ENCODE measurements around the gene CHRM1.

CHRM1 gene

GRCh38 chr11:62880231-62880802 is 40.8 kb downstream of the CHRM1 start:
- peaks cover 38 to 82% of the 10 kb centered on the region in 2 donors for H3K36me3 ChIP-seq (replicated peaks in 1 of 2; ENCODE audit: control insufficient read depth in 2 of 2, insufficient read depth in 2 of 2, low read length in 2 of 2)
- no peak overlapping the region for H2AK5ac ChIP-seq (ENCODE audit: low read depth, low read length)

GRCh38 chr11:62879235-62879978 is 41.8 kb downstream of the CHRM1 start:
- WGBS, 2 donors (ENCODE audit: extremely low coverage in 2 of 2, insufficient read length in 2 of 2, insufficient replicate concordance in 1 of 2): no CpG with 5 or more reads among the region's 7 CpGs

More at GRCh38 chr11:62880231-62880802, 40.8 kb downstream of the CHRM1 start:
- WGBS, 2 donors (ENCODE audit: extremely low coverage in 2 of 2, insufficient read length in 2 of 2, insufficient replicate concordance in 1 of 2): no CpG with 5 or more reads among the region's 16 CpGs
- H3K4ac ChIP-seq (ENCODE audit: low read length): no peak overlapping the region
- H3K23ac ChIP-seq (ENCODE audit: low read depth, low read length, poor library complexity): peak overlapping the region; percentile 100
- no peak overlapping the region for H4K91ac ChIP-seq (ENCODE audit: low read depth, low read length, poor library complexity)
- peaks cover 13% of the 10 kb centered on the region for H3K79me1 ChIP-seq (ENCODE audit: low read depth, low read length)
- DNase-seq (ENCODE audit: low spot score): no peak
- no peak overlapping the region for H4K8ac ChIP-seq (ENCODE audit: low read depth, low read length)
- H2BK15ac ChIP-seq (ENCODE audit: low read length): peak overlapping the region; percentile 60
- H2AFZ ChIP-seq (ENCODE audit: low read length): peak overlapping the region; percentile 55
- peak overlapping the region; percentile 96 for H3K27ac ChIP-seq (replicated peaks; ENCODE audit: low read length)
- H2BK12ac ChIP-seq (ENCODE audit: low read length): no peak overlapping the region
- H2BK120ac ChIP-seq (ENCODE audit: low read depth, low read length): peak overlapping the region; percentile 62
- H3K9me3 ChIP-seq (replicated peaks in 1 of 2; ENCODE audit: control insufficient read depth in 2 of 2, insufficient read depth in 1 of 2, low read depth in 1 of 2, low read length in 2 of 2): no peaks in the 10 kb centered on the region
- H3K14ac ChIP-seq (ENCODE audit: low read length): no peak overlapping the region
- H3K4me1 ChIP-seq (ENCODE audit: control insufficient read depth in 2 of 2, insufficient read depth in 1 of 2, low read depth in 1 of 2, low read length in 2 of 2): peaks cover 16 to 34% of the 10 kb centered on the region in 2 donors
- peak overlapping the region; percentile 70 to 82 for H3K4me3 ChIP-seq (ENCODE audit: low read length in 2 of 2)
- H3K27me3 ChIP-seq (ENCODE audit: control insufficient read depth in 3 of 3, insufficient read depth in 3 of 3, low read depth in 1 of 3, low read length in 3 of 3): no peaks in the 10 kb centered on the region
- peak overlapping the region; percentile 85 for H2BK5ac ChIP-seq (ENCODE audit: low read length)
- H3K18ac ChIP-seq (ENCODE audit: low read length): peak overlapping the region; percentile 65
- peak overlapping the region; percentile 54 for H3K4me2 ChIP-seq (ENCODE audit: insufficient read depth, low read length, poor library complexity, severe bottlenecking)
- H3K9ac ChIP-seq (ENCODE audit: low read depth, low read length, poor library complexity): peak overlapping the region; percentile 100

DNA sequence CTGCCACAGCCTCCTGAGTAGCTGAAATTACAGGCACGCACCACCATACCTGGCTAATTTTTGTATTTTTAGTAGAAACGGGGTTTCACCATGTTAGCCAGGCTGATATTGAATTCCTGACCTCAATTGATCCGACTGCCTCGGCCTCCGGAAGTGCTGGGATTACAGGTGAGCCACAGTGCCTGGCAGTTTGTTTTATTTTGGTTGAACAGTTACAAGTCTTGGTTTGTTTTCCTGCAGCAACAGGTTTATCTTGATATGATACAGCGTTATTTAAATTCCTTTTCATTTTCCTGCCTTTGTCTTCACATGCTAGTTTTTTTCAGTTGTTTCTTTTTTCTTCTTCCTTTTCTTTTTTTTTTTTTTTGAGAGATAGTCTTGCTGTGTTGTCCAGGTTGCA is 44.5 kb downstream of the CHRM1 start:
- no peak overlapping the region for H2BK5ac ChIP-seq (ENCODE audit: low read length)
- H3K18ac ChIP-seq (ENCODE audit: low read length): no peak overlapping the region
- no peak overlapping the region for H4K91ac ChIP-seq (ENCODE audit: low read depth, low read length, poor library complexity)
- peaks cover 13 to 82% of the 10 kb centered on the region in 2 donors for H3K36me3 ChIP-seq (replicated peaks in 1 of 2; ENCODE audit: control insufficient read depth in 2 of 2, insufficient read depth in 2 of 2, low read length in 2 of 2)
- no peak overlapping the region for H2BK120ac ChIP-seq (ENCODE audit: low read depth, low read length)
- H3K9ac ChIP-seq (ENCODE audit: low read depth, low read length, poor library complexity): no peak overlapping the region
- H3K27me3 ChIP-seq (ENCODE audit: control insufficient read depth in 3 of 3, insufficient read depth in 3 of 3, low read depth in 1 of 3, low read length in 3 of 3): no peaks in the 10 kb centered on the region
- peaks cover 10% of the 10 kb centered on the region in 2 donors for H3K4me1 ChIP-seq (ENCODE audit: control insufficient read depth in 2 of 2, insufficient read depth in 1 of 2, low read depth in 1 of 2, low read length in 2 of 2)
- no peak overlapping the region for H3K4me2 ChIP-seq (ENCODE audit: insufficient read depth, low read length, poor library complexity, severe bottlenecking)
- H3K4ac ChIP-seq (ENCODE audit: low read length): no peak overlapping the region
- H3K23ac ChIP-seq (ENCODE audit: low read depth, low read length, poor library complexity): no peak overlapping the region
- H2BK15ac ChIP-seq (ENCODE audit: low read length): no peak overlapping the region
- H2BK12ac ChIP-seq (ENCODE audit: low read length): no peak overlapping the region
- no peak overlapping the region for H3K14ac ChIP-seq (ENCODE audit: low read length)
- no peak overlapping the region for H2AFZ ChIP-seq (ENCODE audit: low read length)
- DNase-seq (ENCODE audit: low spot score): no peak
- H3K9me3 ChIP-seq (replicated peaks in 1 of 2; ENCODE audit: control insufficient read depth in 2 of 2, insufficient read depth in 1 of 2, low read depth in 1 of 2, low read length in 2 of 2): no peaks in the 10 kb centered on the region
- no peak overlapping the region for H3K27ac ChIP-seq (replicated peaks; ENCODE audit: low read length)
- peaks cover 3% of the 10 kb centered on the region for H3K79me1 ChIP-seq (ENCODE audit: low read depth, low read length)
- H3K4me3 ChIP-seq (ENCODE audit: low read length in 2 of 2): no peak overlapping the region
- no peak overlapping the region for H4K8ac ChIP-seq (ENCODE audit: low read depth, low read length)
- no CpG with 5 or more reads among the region's 6 CpGs for WGBS, 2 donors (ENCODE audit: extremely low coverage in 2 of 2, insufficient read length in 2 of 2, insufficient replicate concordance in 1 of 2)
- no peak overlapping the region for H2AK5ac ChIP-seq (ENCODE audit: low read depth, low read length)

More at GRCh38 chr11:62879235-62879978, 41.8 kb downstream of the CHRM1 start:
- Histone ChIP-seq H3K4me2 (ENCODE audit: insufficient read depth, low read length, poor library complexity, severe bottlenecking) (no peak overlapping the region), H4K91ac (ENCODE audit: low read depth, low read length, poor library complexity) (no peak overlapping the region), H3K9me3 (replicated peaks in 1 of 2; ENCODE audit: control insufficient read depth in 2 of 2, insufficient read depth in 1 of 2, low read depth in 1 of 2, low read length in 2 of 2) (no peaks in the 10 kb centered on the region), H3K27me3 (ENCODE audit: control insufficient read depth in 3 of 3, insufficient read depth in 3 of 3, low read depth in 1 of 3, low read length in 3 of 3) (no peaks in the 10 kb centered on the region), H2AFZ (ENCODE audit: low read length) (no peak overlapping the region), H2BK12ac (ENCODE audit: low read length) (no peak overlapping the region), H3K9ac (ENCODE audit: low read depth, low read length, poor library complexity) (peak overlapping the region; percentile 17), H2BK120ac (ENCODE audit: low read depth, low read length) (no peak overlapping the region), H3K4me1 (ENCODE audit: control insufficient read depth in 2 of 2, insufficient read depth in 1 of 2, low read depth in 1 of 2, low read length in 2 of 2) (peaks cover 16 to 29% of the 10 kb centered on the region in 2 donors), H3K4ac (ENCODE audit: low read length) (no peak overlapping the region), H3K36me3 (replicated peaks in 1 of 2; ENCODE audit: control insufficient read depth in 2 of 2, insufficient read depth in 2 of 2, low read length in 2 of 2) (peaks cover 34 to 82% of the 10 kb centered on the region in 2 donors), H2BK15ac (ENCODE audit: low read length) (no peak overlapping the region), H3K4me3 (ENCODE audit: low read length in 2 of 2) (peak overlapping the region in 1 of 2 donors; percentile 82), H4K8ac (ENCODE audit: low read depth, low read length) (no peak overlapping the region), H3K79me1 (ENCODE audit: low read depth, low read length) (peaks cover 9% of the 10 kb centered on the region), H2BK5ac (ENCODE audit: low read length) (no peak overlapping the region), H3K14ac (ENCODE audit: low read length) (peak overlapping the region; percentile 32), H3K27ac (replicated peaks; ENCODE audit: low read length) (peak overlapping the region; percentile 24), H3K18ac (ENCODE audit: low read length) (no peak overlapping the region), H3K23ac (ENCODE audit: low read depth, low read length, poor library complexity) (no peak overlapping the region), H2AK5ac (ENCODE audit: low read depth, low read length) (no peak overlapping the region)
- DNase-seq (ENCODE audit: low spot score): no peak

DNA sequence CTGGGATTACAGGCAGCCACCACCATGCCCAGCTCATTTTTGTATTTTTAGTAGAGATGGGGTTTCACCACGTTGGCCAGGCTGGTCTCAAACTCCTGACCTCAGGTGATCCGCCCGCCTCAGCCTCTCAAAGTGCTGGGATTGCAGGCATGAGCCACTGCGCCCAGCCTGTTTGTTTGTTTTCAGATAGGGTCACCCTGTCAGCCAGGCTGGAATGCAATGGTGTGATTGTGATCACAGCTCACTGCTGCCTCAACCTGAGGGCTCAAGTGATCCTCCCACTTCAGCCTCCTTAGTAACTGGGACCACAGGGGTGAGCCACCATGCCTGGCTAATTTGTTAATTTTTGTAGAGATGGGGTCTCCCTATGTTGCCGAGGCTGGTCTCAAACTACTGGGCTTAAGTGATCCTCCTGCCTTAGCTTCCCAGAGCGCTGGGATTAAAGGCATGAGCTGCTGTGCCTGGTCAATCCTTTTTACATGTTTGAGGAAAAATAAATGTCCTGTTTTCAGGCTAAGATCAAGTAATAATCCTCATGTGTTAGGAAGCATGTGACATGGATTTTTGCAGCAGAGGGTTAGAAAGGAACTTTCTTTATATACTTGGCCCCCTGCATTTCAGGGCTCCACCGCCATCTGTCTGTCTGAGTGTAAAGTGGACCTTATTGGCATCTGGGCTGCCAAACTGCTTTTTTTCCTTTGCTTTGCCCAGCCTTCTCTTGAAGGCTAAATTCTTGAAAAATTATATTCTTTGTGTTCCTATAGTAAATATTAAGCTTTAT is 45.3 kb downstream of the CHRM1 start:
- Histone ChIP-seq H3K23ac (ENCODE audit: low read depth, low read length, poor library complexity) (no peak overlapping the region), H3K36me3 (replicated peaks in 1 of 2; ENCODE audit: control insufficient read depth in 2 of 2, insufficient read depth in 2 of 2, low read length in 2 of 2) (peaks cover 13 to 86% of the 10 kb centered on the region in 2 donors)
- DNase-seq (ENCODE audit: low spot score): no peak

More for the DNA sequence above, 45.3 kb downstream of the CHRM1 start:
- H2BK15ac ChIP-seq (ENCODE audit: low read length): no peak overlapping the region
- H3K18ac ChIP-seq (ENCODE audit: low read length): no peak overlapping the region
- H3K4me1 ChIP-seq (ENCODE audit: control insufficient read depth in 2 of 2, insufficient read depth in 1 of 2, low read depth in 1 of 2, low read length in 2 of 2): peaks cover 8 to 10% of the 10 kb centered on the region in 2 donors
- no peak overlapping the region for H2BK5ac ChIP-seq (ENCODE audit: low read length)
- no peak overlapping the region for H3K4me3 ChIP-seq (ENCODE audit: low read length in 2 of 2)
- H4K91ac ChIP-seq (ENCODE audit: low read depth, low read length, poor library complexity): no peak overlapping the region
- no peak overlapping the region for H3K4me2 ChIP-seq (ENCODE audit: insufficient read depth, low read length, poor library complexity, severe bottlenecking)
- H2AFZ ChIP-seq (ENCODE audit: low read length): no peak overlapping the region
- H3K9me3 ChIP-seq (replicated peaks in 1 of 2; ENCODE audit: control insufficient read depth in 2 of 2, insufficient read depth in 1 of 2, low read depth in 1 of 2, low read length in 2 of 2): no peaks in the 10 kb centered on the region
- WGBS, 2 donors (ENCODE audit: extremely low coverage in 2 of 2, insufficient read length in 2 of 2, insufficient replicate concordance in 1 of 2): no CpG with 5 or more reads among the region's 7 CpGs
- no peak overlapping the region for H3K14ac ChIP-seq (ENCODE audit: low read length)
- H3K27me3 ChIP-seq (ENCODE audit: control insufficient read depth in 3 of 3, insufficient read depth in 3 of 3, low read depth in 1 of 3, low read length in 3 of 3): no peaks in the 10 kb centered on the region
- no peak overlapping the region for H2BK120ac ChIP-seq (ENCODE audit: low read depth, low read length)
- no peak overlapping the region for H3K4ac ChIP-seq (ENCODE audit: low read length)
- no peak overlapping the region for H2BK12ac ChIP-seq (ENCODE audit: low read length)
- H3K9ac ChIP-seq (ENCODE audit: low read depth, low read length, poor library complexity): no peak overlapping the region
- H4K8ac ChIP-seq (ENCODE audit: low read depth, low read length): no peak overlapping the region
- H3K27ac ChIP-seq (replicated peaks; ENCODE audit: low read length): no peak overlapping the region
- peaks cover 3% of the 10 kb centered on the region for H3K79me1 ChIP-seq (ENCODE audit: low read depth, low read length)
- no peak overlapping the region for H2AK5ac ChIP-seq (ENCODE audit: low read depth, low read length)

All from neuronal stem cell (in vitro differentiated cells).